ENCODE data around the gene ZCCHC7.

Gene ZCCHC7

DNA sequence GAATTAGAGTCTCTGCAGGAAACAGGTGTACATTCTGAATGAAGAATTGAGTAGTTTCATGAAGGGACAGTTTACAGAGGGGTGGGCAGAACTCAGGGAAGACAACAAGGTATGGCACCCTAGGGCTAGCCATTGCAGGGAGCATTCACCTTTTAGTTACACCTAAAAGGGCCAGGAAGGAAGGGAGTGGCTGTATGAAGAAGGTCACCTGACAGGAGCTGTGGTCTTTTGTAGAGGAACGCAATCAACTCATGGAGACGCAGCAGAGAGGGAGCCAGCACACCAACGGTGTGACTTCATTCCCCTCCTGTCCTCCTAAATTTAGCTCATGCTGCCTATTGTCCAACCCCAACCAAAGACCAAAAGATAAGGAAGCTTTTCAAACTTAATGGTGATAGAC, 12.7 kb upstream of the ZCCHC7 start:
- TF ChIP-seq TAF1 (IDR thresholded peaks at IDR 0.05; ENCODE audit: borderline replicate concordance, insufficient read depth, low read length): no peak
- TF ChIP-seq, protein P1, sequence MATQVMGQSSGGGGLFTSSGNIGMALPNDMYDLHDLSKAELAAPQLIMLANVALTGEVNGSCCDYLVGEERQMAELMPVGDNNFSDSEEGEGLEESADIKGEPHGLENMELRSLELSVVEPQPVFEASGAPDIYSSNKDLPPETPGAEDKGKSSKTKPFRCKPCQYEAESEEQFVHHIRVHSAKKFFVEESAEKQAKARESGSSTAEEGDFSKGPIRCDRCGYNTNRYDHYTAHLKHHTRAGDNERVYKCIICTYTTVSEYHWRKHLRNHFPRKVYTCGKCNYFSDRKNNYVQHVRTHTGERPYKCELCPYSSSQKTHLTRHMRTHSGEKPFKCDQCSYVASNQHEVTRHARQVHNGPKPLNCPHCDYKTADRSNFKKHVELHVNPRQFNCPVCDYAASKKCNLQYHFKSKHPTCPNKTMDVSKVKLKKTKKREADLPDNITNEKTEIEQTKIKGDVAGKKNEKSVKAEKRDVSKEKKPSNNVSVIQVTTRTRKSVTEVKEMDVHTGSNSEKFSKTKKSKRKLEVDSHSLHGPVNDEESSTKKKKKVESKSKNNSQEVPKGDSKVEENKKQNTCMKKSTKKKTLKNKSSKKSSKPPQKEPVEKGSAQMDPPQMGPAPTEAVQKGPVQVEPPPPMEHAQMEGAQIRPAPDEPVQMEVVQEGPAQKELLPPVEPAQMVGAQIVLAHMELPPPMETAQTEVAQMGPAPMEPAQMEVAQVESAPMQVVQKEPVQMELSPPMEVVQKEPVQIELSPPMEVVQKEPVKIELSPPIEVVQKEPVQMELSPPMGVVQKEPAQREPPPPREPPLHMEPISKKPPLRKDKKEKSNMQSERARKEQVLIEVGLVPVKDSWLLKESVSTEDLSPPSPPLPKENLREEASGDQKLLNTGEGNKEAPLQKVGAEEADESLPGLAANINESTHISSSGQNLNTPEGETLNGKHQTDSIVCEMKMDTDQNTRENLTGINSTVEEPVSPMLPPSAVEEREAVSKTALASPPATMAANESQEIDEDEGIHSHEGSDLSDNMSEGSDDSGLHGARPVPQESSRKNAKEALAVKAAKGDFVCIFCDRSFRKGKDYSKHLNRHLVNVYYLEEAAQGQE (IDR thresholded peaks at IDR 0.05; ENCODE audit: insufficient read depth in 1 of 2, low read depth in 2 of 2, low read length in 2 of 2): no peak
- no peak for TF ChIP-seq SIN3A (IDR thresholded peaks at IDR 0.05; ENCODE audit: borderline replicate concordance, insufficient read depth, low read length)
- no peak for TF ChIP-seq POLR2AphosphoS5 (IDR thresholded peaks at IDR 0.05; ENCODE audit: low read depth, low read length)
- TF ChIP-seq FOXP2 (optimal IDR thresholded peaks at IDR 0.05; ENCODE audit: borderline replicate concordance, extremely low read depth, extremely low read length, insufficient read depth): no peak

DNA sequence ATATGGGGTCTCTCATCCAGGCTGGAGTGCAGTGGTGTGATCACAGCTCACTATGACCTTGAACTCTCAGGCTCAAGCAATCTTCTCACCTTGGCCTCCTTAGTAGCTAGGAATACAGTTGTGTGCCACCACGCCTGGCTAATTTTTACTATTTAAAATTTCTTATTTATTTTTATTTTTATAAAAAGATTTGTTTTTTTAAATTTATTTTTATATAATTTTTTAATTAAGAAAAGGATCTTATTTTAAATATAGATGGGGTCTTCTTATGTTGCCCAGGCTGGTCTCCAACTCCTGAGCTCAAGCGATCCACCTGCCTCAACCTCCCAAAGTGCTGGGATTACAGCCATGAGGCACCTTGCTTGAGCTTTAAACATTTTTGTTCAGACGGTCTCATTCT, 2.4 kb upstream of the ZCCHC7 start:
- TF ChIP-seq FOXP2 (optimal IDR thresholded peaks at IDR 0.05; ENCODE audit: borderline replicate concordance, extremely low read depth, extremely low read length, insufficient read depth) (no peak), SIN3A (IDR thresholded peaks at IDR 0.05; ENCODE audit: borderline replicate concordance, insufficient read depth, low read length) (no peak), TAF1 (IDR thresholded peaks at IDR 0.05; ENCODE audit: borderline replicate concordance, insufficient read depth, low read length) (no peak), POLR2AphosphoS5 (IDR thresholded peaks at IDR 0.05; ENCODE audit: low read depth, low read length) (no peak)
- TF ChIP-seq, protein P1 (IDR thresholded peaks at IDR 0.05; ENCODE audit: insufficient read depth in 1 of 2, low read depth in 2 of 2, low read length in 2 of 2): no peak

DNA sequence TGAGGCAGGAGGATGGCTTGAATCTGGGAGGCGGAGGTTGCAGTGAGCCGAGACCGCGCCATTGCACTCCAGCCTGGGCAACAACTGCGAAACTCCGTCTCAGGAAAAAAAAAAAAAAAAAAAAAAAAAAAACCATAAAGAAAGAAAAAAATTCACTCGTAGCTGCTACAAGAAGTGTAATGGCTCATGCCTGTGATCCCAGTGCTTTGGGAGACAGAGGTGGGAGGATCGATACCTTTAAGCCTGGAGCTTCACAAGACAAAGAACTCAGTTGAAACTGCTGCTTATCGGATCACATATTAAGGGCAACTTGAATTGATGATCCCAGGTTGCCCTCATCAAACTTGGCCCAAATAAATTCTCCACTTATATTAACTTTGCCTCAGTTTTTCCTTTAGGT, 1.0 kb upstream of the ZCCHC7 start:
- TF ChIP-seq SIN3A (IDR thresholded peaks at IDR 0.05; ENCODE audit: borderline replicate concordance, insufficient read depth, low read length) (no peak), TAF1 (IDR thresholded peaks at IDR 0.05; ENCODE audit: borderline replicate concordance, insufficient read depth, low read length) (no peak), FOXP2 (optimal IDR thresholded peaks at IDR 0.05; ENCODE audit: borderline replicate concordance, extremely low read depth, extremely low read length, insufficient read depth) (no peak), POLR2AphosphoS5 (IDR thresholded peaks at IDR 0.05; ENCODE audit: low read depth, low read length) (no peak)
- TF ChIP-seq, protein P1 (IDR thresholded peaks at IDR 0.05; ENCODE audit: insufficient read depth in 1 of 2, low read depth in 2 of 2, low read length in 2 of 2): no peak

DNA sequence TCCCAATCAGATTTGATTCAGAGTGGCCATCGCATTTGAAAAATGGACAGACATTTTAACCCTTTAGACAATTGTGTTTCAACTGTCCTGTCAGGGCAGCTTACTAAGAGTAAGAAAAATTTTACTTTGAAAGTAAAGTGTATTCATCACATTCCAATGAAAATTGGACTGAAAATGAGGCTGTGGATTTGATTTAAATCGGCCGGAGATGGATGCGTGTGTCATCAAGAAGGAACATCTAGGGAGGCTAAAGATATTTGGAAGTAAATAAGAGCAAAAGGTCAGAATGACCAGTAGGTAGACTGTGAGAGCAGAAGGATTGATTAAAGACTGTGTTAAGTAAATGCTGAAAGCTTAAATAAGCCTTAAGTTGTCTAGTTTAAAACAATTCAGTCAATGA, 1.5 kb downstream of the ZCCHC7 start:
- no peak for TF ChIP-seq FOXP2 (optimal IDR thresholded peaks at IDR 0.05; ENCODE audit: borderline replicate concordance, extremely low read depth, extremely low read length, insufficient read depth)
- TF ChIP-seq POLR2AphosphoS5 (IDR thresholded peaks at IDR 0.05; ENCODE audit: low read depth, low read length): no peak
- TF ChIP-seq TAF1 (IDR thresholded peaks at IDR 0.05; ENCODE audit: borderline replicate concordance, insufficient read depth, low read length): no peak
- TF ChIP-seq, protein P1 (IDR thresholded peaks at IDR 0.05; ENCODE audit: insufficient read depth in 1 of 2, low read depth in 2 of 2, low read length in 2 of 2): no peak
- TF ChIP-seq SIN3A (IDR thresholded peaks at IDR 0.05; ENCODE audit: borderline replicate concordance, insufficient read depth, low read length): no peak

All from PFSK-1 (cell line).